Erythroblast (primary cell): ENCODE measurements around the gene LOXHD1.

Source experiments
- DNase-seq, 2 experiments: peaks; one replicate each; lab custom pipeline; 2025; lab: John Stamatoyannopoulos, UW
- GATA1 ChIP-seq: IDR thresholded peaks from 2 replicates; pipeline ENCODE4 v1.6.1; 2011; ENCODE audit warnings: low read depth, mild to moderate bottlenecking, control low read depth, low read length, moderate library complexity
- POLR2A ChIP-seq: IDR thresholded peaks from 2 replicates; pipeline ENCODE4 v1.6.1; 2011; ENCODE audit warnings: mild to moderate bottlenecking, low read length

Gene LOXHD1

DNA sequence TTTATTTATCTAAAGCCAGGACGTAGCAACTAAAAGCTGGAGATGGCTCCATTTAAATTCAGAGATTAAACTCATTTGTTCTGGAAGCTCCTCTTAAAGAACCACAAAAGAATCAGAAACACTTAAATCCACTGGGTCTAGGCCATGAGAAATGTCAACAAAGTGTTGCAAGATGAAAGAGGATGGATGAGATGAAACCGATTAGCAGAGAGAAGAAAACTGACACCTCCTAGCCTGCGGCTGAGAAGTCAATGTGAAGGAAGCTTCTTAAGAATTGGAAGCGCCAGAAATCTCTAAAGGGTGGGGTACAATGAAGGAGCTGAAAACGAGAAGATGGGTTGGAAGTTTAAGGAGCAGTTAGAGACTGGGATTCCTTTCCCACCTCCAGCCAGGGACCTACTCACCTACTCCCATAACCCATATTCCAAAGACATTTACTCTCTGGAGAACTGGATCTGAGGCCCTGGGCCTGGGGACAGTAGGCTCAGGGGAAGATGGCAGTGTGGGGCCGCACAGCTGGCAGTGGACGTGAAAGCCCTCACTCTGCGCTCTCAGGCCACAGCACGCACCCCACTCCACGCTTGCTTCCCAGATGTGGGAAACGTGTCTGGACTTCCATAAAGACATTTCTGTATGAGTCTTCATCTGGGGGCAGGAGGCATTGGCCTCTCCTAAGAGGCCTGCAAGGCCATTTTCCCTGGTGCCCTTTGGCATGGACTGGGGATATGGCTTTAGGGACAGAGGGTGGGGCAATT lies 188.4 kb downstream of the LOXHD1 start:
- DNase-seq, result no peak
- TF ChIP-seq GATA1 (no peak), POLR2A (no peak)

DNA sequence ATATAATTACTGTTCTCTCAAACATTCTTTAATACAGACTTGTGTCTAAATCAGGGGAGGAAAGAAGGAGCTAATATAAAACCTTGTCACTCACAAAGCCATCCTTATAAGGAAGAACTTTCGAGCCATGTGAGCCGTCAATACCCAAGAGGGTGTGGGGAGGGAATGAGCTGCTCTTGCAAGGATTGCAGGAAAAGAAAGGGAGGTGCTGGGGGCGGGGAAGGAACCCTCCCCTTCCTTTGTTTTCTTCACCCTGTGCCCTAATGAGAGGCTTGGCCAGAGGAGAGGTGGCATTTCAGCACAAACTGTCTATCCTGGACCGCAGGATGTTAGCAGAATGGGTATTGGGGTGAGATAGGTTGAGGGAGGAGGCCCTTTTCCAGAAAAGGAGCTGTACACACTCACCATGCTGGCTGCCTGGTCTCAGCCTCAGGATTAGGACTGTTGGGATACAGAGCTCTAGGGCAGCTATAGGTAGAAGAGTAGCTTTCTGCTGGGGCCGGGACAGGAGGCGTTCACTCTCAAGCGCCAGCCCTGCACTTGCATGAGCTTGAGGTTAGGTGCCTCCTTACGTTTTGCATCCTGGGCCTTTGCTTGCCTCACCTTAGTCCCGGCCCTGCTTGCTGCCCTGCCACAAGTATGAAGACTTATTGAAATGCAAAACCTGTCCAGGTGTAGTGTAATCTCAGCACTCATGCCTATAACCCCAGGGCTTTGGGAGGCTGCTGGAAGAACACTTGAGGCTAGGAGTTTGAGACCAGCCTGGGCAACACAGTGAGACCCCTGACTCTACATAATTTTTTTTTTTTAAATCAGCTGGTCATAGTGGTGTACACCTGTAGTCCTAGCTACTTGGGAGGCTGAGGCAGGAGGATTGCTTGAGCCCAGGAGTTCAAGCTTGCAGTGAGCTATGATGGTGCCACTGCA lies 190.5 kb downstream of the LOXHD1 start:
- no peak for DNase-seq
- TF ChIP-seq POLR2A (no peak), GATA1 (no peak)

DNA sequence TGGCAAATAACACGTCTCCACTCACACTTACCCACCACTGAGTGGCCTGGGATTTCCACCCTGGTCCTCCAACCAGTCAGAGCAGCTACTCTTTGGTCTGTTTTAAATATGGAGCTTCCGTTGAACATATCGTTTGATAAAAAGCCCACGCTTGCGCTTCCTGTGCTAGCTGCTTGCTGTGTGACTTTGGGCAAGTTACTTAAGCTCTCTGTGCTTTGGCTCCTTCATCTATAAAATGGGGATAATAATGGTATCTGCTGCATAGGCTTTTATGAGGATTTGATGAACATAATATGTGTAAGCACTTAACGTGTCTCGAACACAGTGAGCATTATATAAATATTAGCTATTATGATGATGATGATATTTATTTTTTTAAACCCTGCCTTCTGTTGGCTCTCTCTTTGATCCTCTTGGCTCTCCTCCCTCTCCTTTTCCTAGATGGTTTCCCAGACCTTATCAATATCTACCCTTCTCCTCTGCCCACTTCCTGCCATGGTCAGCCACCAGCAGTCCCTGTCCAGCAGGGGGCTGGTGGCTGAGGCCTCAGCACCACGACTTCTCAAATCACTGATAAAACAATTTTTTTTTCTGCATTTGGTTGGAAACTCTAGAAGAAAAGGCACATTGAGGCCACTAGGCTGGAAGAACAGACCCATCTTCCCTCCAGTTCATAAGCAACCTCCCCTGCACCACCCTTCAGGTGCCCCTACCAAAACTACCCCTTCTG lies 191.9 kb downstream of the LOXHD1 start:
- TF ChIP-seq GATA1, result no peak
- no peak for TF ChIP-seq POLR2A

DNA sequence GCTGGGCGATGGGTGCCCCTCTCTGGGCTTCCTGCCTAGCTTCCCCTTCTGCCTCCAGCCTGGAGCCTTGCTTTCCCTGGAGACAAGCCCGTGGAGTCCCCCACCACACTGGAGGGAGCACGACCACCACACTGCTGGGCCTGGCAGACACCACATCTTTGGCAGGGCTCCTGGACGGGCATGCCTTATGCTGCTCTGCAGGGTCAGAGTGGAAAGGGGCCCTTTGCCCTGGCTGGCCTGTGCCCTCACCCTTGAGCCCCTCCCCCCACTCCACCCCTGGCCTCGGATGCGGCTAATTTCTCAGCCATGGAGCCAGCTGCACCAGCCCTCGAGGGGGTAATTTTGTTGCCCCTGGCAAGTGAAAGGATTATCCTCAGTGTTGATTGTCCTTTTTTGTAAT lies 194.5 kb downstream of the LOXHD1 start:
- no peak for TF ChIP-seq POLR2A
- TF ChIP-seq GATA1, result no peak
- no peak for DNase-seq

More for the DNA sequence above, 191.9 kb downstream of the LOXHD1 start:
- no peak for DNase-seq

DNA sequence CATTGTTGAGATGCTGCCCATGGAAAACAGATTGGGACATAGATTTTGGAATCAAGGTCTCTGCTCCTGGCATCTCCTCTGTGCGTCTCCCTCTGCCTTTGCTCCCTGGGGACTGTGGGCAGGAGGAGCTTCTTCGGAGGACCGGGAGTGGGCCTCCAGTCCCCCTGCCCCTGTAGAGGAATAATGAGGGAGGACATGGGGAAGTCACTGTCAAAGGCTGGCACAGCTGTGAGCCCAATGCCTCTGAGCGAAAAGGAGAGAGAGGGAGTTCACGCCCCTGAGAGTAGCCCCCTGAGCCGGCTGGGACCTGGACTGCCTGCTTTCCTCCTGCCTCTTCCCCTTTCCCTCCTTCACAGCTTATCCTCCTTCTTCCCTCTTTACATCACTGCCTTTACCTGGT lies 195.0 kb downstream of the LOXHD1 start:
- TF ChIP-seq GATA1, result no peak
- no peak for TF ChIP-seq POLR2A

DNA sequence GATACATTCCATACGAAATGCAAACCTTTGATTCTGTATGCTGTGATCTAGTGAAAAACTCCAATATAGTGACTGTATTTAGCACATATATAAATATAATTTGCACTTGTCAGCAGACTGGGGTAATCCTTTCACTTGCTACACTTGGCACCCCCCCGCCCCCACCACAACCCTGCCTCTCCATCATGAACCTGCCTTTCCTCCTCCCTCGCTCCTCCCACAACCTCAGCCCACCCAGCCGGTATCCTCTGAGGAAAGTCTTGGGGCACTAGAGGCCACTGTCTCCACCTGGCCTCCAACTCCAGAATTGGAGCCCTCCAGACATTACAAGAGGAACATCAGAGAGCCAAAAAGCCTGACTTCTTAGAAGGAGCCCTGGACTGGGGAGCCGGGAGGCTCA lies 196.3 kb downstream of the LOXHD1 start:
- no peak for TF ChIP-seq GATA1
- no peak for TF ChIP-seq POLR2A

More for the DNA sequence above, 195.0 kb downstream of the LOXHD1 start:
- no peak for DNase-seq

DNA sequence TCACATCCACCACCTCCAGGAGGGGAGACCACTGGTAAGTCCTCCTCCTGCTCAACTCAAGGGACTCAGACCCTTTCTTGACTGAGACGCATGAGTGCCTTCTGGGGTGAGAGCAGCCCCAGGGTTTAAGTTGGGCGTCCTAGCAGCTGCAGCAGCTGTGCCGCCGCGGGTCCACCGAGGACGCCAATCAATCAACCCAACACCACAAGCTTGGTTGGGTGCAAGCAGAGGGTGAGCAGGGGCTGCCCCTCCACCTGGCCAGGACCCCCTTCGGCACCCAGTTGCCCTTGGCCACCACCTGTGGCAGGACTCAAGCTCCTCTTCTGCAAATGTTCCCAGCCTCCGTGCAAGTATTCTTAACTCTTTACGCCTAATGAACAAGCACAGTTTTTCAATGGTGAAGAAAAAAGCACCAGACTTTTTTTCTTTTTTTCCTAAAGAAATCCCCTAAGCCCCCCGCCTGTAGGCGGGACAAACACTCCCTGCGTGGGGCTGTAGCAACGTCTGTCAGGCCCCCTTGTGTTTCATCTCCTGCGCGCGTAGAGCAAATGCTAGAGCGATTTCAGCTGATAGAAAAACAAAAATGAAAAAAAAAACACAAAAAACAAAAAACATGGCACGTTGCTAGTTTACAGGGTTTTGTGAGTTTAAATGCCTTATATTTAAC lies 197.1 kb downstream of the LOXHD1 start:
- DNase-seq, result no peak
- TF ChIP-seq POLR2A (no peak), GATA1 (no peak)

More for the DNA sequence above, 196.3 kb downstream of the LOXHD1 start:
- DNase-seq, result no peak

DNA sequence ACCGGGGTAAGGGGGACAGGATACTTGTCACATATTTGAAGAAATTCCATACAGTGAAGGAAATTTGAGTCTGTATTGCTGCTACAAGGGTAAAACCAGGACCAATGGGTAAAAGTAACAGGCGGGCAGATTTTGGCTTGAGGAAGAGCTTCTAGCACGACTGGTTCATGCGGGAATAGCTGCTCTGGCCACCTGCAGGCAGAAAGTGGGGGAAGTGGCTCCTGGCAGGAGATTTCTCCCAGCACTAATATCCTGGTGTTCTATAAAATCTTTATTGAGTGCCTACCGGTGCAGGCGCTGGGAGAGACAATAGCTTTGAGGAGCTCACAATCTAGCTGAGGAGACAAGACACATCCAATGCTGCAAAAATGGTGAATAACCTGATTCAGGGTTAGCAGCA lies 198.5 kb downstream of the LOXHD1 start:
- DNase-seq, result no peak
- no peak for TF ChIP-seq POLR2A
- TF ChIP-seq GATA1, result no peak

DNA sequence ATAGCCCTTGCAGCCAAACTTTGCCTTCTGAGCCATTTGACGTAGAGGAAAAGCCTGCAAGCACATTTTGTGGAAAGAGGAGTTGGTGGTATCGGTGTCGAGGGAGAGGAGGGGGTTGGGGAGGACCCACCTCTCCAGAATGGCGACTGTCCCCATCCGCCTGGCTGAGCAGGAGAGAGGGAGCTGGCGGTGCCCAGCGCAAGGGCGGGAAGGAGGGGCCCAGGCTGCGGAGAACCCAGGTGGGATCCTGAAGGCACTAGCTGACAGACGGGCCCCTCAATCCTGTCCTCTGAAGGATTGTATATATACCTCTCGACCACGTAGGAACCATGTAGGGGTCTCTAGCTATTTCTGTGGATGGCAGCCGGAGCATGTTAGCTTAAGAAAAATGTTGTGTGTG lies 200.3 kb downstream of the LOXHD1 start:
- TF ChIP-seq GATA1 (no peak), POLR2A (no peak)
- no peak for DNase-seq

DNA sequence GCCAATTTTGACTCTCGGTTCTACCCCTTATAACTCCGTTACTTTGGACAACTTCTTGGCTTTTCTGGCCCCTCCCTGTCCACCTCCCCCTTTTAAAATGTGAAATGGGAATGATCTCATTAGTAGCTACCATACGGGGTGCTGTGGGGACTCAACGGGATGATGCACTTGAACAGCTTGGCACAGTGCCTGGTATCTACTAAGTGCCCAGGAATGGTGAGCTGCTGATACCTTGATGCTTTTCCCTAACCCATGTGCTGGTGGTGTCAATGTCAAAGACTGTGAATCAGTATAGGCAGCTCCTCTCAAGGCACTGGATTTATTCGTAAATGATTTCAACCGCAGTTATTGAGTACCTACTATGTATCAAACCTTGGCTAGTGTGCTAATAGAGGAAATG lies 204.2 kb downstream of the LOXHD1 start:
- no peak for DNase-seq
- TF ChIP-seq POLR2A (no peak), GATA1 (no peak)

DNA sequence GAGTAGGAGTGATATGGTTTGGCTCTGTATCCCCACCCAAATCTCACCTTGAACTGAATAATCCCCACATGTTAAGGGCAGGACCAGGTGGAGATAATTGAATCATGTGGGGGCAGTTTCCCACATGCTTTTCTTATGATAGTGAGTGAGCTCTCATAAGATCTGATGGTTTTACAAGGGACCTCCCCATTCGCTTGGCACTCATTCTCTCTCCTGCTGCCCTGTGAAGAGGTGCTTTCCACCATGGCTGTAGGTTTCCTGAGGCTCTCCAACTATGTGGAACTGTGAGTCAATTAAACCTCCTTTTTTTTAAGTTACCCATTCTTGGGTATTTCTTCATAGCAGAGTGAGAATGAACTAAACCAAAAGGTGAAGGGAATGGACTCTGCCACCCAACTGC lies 207.5 kb downstream of the LOXHD1 start:
- no peak for DNase-seq
- no peak for TF ChIP-seq GATA1
- TF ChIP-seq POLR2A, result no peak

DNA sequence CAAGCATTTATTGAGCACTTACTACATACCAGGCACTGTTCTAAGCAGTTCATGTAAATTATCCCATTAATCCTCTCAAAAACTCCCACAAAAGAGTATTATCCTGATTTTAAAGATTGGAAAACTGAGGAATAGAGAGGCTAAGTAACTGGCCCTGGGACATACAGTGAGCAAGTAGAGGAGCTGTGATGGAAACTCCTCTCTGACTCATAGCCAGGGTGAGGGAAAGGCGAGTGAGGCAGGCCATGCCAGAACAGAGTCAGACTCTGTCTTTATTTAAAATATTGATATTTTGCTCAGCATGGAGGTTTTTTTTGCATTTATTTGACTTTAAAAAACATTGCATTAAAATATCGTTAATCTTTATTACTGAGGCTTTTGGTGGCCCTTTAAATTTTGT lies 208.0 kb downstream of the LOXHD1 start:
- DNase-seq, result no peak
- no peak for TF ChIP-seq POLR2A
- no peak for TF ChIP-seq GATA1

DNA sequence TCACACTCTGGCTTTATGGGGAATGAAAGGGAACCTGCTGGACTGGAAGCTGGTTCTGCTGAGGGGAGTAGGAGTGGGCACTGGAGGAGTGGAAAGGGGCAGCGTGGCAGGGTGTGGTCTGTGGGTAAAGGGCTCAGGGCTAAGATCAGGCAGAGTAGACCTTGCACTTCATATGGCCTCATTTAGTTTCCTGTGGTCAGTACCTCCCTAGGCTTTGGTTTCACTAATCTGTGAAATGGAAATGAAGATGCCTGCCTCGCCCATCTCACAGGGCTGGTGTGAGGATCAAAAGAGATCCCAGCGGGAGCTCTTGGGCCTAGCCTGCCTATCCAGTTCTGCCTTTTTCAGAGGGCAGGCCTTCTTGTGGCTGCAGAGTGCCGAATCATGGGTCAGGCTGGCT lies 208.7 kb downstream of the LOXHD1 start:
- DNase-seq, result no peak
- TF ChIP-seq GATA1 (no peak), POLR2A (no peak)

DNA sequence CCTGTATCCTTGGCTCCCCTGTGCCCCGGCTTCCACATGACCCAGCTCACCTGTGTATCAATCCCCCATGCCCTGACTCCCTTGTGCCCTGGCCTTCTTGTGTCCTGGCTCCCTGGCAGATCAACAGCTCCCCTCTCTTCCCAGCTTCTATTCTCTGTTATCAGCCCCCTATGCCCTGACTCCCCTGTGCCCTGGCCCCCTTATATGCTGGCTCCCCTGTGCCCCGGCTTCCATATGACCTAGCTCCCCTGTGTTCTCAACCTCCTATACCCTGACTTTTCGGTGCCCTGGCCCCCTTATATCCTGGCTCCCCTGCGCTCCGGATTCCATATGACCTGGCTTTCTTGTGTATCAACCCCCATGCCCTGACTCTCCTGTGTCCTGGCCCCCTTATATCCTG lies 209.2 kb downstream of the LOXHD1 start:
- no peak for DNase-seq
- TF ChIP-seq GATA1 (no peak), POLR2A (no peak)
